Kasumi-1 (cell line): ENCODE results near the gene ANKRD23.
"Not testable (repeated sequence)": the region's sequence is repeated elsewhere in the genome, so short reads cannot be mapped to it uniquely, and the experiment has no call there.

Experiments
- DNase-seq, 2 experiments: peaks; one replicate each; lab custom pipeline; 2025; lab: John Stamatoyannopoulos, UW

The ANKRD23 gene

DNA sequence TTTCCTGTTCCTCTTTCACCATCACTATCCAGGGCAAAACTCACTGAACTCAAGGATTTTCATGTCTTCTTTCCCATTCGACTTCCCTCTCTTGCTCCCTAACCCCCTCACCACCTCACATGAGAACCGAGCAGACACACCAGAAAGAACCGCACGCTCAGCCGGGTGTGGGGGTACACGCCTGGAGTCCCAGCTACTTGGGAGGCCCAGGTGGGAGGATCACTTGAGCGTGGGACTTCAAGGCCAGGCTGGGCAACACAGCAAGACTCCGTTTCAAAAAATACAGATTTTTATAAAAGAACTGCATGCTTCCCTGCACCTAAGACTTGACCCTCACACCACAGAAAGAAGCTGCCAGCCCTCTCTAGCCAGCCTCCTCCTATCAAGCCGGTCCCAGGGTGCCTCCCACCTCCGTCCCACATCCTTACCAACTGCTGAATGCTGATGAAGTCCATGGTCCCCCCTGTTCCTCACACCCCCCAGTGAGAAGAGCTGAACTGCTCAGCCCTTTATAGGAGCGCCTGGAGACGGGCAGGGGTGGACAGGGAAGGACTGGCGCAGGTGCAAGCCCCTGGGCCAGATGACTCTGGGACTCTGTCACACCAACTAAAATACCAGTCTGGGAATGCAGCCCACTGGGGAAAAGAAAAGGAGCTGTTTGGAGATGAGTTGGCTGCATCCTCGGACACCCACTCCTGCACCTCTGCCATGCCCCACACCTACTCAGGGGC is at the start of gene ANKRD23:
TSS of gene ANKRD23 (minus strand) at position 484 of the 731 bp plus-strand sequence. CDS start at position 455, 29 bp downstream.
- no peak for DNase-seq

GRCh38 chr2:96891591-96892333 is 47.9 kb upstream of the ANKRD23 start:
- no peak for DNase-seq

DNA sequence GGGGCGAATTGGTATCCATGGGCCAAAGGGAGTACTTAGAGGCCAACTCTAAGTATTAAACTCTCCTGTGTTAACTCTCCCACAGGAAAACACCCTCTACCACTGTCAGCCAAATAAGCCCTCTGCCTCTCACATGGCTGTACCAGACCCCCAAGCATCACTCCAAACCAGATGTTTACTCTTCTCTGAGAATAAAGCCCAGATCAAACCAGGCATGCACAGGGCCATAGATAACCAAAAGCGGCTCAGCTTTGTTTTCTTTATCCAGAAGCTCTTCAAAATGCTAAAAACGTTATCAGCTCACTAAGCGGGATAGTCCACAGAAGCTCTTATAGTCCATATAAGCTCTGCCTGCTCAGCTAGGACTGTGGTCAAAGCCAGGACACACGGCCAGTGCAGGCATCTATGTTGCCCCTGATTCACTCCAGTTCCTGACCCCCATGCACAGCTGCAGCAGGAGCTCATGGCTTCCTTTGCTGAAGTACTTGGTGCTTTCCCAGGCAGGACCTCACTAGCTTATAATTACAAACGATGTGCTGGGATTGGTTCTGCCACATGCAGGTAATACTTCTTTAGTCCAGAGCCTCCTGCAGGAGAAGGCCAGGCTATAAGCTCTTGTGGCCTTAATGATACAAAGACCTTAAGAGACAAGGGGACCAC is 47.0 kb upstream of the ANKRD23 start:
- DNase-seq = no peak

- DNase-seq = no peak
Measured at GRCh38 chr2:96890252-96890651, 46.4 kb upstream of the ANKRD23 start.

DNA sequence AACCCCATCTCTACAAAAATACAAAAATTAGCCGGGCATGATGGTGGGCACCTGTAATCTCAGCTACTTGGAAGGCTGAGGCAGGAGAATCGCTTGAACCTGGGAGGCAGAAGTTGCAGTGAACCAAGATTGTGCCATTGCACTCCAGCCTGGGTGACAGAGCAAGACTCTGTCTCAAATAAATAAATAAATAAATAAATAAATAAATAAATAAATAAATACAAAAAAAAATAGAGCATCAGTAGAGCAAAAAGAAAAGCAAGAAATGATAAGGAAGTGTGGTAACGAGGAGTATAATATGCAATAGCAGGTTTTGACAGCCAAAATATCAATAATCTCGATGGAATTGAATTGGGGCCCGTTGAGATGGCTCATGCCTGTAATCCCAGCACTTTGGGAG is 45.7 kb upstream of the ANKRD23 start:
- not testable (repeated sequence) for DNase-seq

DNA sequence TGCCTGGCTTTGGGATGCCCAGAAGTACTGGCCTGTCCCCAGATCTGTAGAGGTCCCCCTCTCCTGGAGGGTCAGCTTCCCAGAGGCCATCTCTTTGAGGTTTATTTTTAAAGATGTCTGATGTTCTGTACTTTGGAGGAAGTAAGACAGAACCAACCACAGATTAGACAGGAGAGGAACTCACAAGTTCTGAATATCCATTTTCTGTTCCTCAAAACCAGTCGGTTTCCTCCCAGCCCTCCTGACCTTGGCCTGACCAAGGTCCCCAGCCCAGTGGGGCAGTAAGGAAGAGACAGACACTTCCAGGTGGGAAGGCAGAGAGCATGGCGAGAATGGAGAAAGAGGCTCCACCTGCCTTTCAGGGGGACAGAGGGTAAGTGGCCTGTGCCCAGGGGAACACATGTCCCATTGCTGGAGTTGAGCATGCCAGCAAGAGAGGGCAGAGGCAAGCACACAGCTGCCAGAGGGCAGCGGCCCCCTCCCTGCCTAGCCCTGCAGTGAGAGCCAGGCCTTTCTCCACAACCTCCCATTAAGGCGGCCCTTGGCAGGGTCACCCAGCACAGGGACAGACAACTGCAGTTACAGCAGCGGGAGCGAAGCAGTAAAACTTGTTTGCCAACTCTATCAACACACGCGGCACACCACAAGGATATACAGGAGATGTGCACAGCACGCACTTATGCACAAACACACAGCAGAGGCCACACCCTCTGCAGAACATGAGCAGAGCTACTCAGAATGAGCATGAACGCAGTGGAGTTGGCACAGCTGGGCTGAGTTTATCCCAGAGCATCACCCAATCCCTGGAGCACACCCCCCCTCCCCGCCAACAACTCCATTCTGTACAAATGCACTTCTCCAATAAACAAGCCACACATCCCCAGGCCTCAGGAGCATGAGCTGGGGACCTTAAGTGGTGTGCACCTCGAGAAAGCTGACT is 44.5 kb upstream of the ANKRD23 start:
- no peak for DNase-seq

DNA sequence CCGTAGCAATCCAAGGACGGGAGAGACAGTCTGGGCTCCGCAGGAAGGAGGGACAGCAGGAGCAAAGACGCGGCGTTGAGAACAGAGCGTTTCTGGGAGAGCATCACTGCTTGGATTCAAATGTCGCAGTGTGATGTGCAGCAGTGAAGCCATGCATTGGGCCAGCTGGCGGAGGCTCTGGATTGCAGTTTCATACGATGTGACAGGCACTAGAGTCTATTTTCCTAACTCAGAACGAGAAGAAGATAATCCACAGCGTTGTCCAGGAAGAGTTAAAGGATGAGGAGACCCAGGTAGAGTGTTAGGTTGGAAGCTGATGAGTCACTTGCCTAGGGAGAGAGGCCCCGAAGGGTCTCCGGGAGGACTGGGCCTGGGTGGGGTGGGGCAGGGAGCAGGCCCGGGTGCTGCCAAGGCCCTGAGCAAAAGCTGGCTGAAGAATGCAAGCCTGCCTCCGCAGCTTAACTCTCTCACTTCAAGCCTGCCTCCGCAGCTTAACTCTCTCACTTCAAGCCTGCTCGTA is 43.7 kb upstream of the ANKRD23 start:
- DNase-seq = no peak

DNA sequence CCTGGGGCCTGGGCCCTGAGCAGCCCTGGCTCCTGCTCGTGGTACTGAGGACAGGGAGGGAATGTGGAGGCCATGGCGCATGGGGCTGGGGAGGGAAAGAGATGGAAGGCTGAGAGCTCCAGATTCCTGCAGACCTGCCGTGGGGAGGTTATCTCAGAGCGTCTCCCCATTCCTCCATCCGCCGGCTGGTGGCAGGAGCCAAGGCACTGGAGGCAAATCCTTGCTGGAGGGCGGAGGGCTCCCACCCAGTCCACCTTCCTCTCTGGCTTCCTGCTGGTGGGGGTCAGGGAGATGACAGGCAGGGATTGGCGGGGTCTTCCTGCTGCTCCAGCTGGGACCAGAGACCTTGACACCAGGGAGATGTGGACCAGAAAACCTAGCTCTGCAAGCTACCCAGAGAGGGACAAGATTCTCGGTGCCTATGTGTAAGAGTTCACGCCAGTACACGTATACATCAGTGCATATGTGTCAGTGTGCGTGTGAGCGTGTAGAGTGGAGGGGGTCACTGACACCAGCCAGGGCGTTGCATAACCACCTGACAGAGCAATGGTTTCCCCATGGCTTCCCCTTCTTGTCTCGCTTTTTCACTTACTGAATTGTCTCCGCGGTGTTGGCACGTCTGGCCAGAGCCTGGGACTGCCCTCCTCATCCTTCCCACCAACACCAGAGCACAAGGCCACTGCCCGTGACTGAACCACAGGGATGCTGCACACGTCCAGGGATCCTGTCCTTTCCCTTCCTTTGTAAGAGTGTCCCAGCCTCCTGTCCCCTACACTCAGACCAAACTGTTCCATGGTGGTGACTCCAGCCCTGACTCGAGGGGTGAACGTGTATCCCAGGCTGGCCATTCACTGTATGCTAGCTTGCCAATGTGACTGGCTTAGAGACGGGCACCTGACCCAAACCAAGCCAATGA is 41.9 kb upstream of the ANKRD23 start:
- no peak for DNase-seq

DNA sequence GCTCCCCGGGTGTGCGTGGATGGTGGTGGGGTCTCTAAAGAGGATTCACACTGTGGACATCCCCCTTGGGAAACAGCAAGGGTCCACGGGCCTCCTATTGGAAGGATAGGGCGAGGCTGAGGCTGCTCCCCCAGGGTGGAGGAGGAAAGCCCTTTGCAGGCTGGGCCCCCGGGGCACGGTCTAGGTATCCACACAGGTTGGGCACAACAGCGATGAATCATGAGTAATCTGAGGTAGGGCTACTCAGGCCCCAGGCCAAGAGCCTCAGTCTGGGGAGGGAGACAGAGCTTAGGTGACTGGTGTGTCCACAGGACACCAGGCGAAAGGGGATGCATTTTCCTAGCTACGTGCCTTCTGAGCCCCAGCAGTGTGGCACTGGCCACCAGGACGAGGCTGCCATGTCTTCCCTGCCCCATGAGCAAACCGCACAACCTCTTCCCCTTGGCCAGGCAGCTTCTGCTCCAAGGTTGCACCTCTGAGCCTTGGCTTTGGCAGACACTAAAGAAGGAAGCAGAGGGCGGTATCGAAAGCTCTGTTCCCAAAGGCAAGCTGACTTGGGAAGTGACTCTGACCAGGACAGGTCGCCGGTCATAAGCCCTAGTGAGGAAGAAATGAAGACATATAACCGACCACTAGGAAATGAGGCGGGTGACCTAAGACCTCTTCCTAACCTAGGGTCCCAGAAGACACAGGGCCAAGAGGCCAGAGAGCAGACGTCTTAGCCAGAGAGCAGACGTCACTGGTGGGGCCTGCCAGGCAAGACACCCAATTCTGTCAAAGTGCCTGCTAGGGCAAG is 40.7 kb upstream of the ANKRD23 start:
- no peak for DNase-seq

- no peak for DNase-seq
Measured at GRCh38 chr2:96883306-96883705, 39.5 kb upstream of the ANKRD23 start.

DNA sequence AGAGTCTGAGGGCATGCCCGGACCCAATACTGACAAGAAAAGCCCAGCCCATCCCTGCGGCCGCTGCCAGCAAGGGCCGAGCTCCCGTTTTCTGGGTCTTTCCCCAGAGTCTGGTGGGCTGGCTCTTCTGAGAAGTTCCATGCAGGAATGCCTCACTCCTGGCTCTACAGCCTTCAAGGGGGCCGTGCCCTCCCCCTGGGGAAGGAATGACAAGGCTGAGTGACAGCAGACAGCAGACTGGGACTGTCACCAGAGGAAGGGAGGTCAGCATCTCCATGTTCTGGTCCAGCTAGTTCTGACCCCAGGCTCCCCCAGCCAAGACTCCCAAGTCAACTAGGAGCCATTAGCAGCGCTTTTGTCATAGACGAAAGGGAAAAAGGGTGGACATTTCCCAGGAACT is 39.1 kb upstream of the ANKRD23 start:
- no peak for DNase-seq

- no peak for DNase-seq
Measured at GRCh38 chr2:96882230-96882629, 38.4 kb upstream of the ANKRD23 start.

GRCh38 chr2:96881349-96882195 is 37.8 kb upstream of the ANKRD23 start:
- no peak for DNase-seq

DNA sequence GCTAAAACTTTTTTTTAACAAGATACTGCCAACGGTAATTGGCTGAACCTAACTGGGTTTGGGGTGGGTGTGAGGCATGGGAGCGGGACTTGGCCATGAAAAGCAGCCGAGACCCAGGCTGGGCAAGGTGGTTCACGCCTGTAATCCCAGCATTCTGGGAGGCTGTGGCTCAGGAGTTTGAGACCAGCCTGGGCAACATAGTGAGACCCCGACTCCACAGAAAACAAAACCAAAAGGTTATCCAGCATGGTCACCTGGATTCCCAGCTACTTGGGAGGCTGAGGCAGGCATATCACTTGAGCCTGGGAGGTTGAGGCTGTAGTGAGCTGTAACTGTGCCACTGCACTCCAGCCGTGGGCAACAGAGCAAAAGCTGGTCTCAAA is 37.1 kb upstream of the ANKRD23 start:
- DNase-seq = no peak

GRCh38 chr2:96879545-96880040 is 35.8 kb upstream of the ANKRD23 start:
- DNase-seq = no peak

DNA sequence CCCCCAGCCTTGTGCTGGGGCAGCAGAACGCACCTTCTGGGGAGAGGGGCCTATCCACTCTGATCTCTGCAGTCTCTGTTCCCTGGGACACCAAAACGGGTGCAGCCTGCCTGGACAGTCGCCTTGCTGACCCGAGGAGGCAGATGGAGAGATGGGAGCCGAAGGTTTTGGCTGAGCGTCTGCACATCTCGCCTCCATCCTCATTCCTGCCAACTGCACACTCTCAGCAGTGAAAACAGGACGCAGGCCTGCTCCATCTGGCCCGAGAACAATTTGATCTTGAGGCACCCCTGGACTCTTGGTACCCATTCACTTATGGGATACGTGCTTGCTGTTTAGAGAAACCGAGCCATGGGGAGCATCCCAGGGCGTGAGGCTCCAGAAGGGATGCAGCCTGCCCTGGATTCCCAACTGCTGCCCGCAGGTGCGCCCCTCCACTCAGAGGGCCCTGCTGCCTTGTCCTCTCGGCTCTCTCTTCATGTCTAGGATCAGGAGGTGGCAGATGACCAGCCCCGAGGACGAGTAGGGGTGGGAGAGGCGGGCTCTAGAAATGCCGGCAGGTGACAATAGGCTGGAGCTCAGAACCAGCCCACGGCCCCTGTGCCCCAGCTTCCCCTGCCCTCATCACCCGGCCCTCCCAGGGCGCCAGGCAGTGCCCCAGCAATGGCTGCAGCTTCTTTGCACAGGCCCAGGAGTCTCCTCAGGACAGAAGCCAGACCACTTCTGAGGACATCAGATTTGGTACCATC is 35.1 kb upstream of the ANKRD23 start:
- no peak for DNase-seq

GRCh38 chr2:96878171-96878570 is 34.4 kb upstream of the ANKRD23 start:
- no peak for DNase-seq

DNA sequence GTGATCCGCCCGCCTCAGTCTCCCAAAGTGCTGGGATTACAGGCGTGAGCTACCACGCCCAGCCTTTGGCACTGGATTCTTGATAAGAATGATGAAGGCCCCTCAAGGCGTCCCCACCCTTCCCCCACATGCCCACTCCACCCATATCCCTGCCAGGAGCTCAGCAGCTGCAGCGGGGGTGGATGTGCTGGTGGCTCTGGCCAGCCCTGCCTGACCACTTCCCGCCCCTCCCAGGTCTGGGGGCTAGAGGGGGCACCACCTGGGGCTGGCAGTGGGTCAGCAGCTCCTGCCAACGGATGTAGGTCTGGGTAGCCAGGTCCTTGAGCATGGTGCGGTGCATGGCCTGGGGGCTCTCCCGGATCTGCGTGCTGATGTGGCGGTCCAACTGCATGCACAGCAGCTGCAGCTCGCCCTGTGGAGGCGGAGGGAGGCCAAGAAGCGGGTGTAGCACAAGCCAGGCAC is 33.8 kb upstream of the ANKRD23 start:
- no peak for DNase-seq
